Daoy (cell line): ENCODE measurements around the gene OGFOD3. TPM values are rescaled to one million over a fixed set of nuclear protein-coding genes. Genes with fewer than 3 reads are reported as not detected.
"Not testable (repeated sequence)": the region's sequence is repeated elsewhere in the genome, so short reads cannot be mapped to it uniquely, and the experiment has no call there.

Experiments
- DNase-seq: peaks from one replicate; pipeline ENCODE4 v3.0.0-alpha.2; 2015; ENCODE audit warnings: low read depth
- total RNA-seq: library from RNA; depleted of rRNA; stranded (reverse); fragments of >200 nt; shearing (Covaris generic); gene quantifications from 2 replicates; pipeline ENCODE4 v1.2.3, GENCODE V29; 2014

Gene OGFOD3
- total RNA-seq, 1 experiment from 2014 or later: 39.8 TPM

DNA sequence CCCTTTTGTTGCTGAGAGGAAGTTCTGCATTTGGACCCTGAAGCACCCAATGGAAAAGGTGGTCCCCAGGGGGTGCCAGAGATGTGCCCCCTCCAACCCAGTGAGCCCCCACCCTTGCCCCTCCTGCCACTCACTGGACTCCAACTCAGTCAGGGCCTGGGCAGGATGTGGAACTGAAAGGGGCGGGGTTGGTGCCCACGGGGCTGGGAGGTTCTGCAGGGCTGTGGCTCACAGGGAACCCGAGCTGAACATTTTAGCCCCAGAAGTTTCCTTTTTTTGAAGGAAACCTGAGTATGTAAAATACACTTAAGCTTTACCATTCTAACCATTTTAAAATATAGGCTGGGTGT is 15.8 kb upstream of the OGFOD3 start:
- DNase-seq: peak; percentile 3

DNA sequence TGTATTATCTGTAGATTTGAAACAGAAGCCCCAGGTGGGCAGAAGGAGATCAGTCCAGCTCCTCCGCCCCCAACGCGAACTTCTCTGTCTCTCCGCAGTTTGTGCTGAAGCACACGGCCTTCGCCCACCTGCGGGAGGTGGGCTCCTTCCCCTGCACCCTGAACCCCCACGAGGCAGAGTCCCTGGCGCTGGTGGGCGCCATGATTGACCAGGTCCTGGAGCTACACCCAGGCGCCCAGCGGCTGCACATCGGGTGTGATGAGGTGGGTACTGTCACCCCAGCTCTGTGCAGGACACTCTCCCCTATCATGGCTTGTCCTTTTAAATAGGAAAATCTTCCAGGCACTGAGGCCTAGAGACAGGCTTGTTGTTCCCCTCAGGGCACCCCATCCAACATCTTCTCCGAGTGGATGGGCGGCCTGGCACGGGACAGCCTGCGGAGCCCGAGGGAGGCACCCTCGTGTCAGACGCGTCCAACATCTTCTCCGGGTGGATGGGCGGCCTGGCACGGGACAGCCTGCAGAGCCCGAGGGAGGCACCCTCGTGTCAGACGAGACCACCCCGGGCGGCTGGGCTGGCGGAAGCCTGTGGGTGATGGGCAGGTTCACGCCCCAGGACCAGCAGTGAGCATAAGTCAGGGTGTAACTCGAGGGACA is 15.3 kb upstream of the OGFOD3 start:
- DNase-seq: peak; percentile 5

DNA sequence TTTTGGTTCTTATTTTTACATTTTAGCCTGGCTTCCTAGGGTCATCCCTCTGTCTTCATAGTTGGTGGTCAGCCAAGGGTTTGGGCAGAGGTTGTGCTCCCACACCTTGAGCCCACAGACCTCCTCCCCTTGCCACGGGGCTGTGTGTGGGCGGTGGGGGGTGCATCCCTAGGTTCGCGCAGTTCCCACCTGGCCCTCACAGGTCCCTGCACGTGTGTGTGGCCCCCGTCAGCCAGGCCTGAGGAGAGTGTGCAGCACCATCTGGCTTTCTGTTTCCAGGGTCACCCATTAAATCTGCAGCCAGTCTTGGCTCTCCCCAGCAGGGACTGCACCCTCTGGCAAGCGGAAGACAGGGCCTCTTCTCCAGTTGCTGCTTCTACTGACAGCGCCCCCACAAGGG is 13.6 kb upstream of the OGFOD3 start:
- no peak for DNase-seq

DNA sequence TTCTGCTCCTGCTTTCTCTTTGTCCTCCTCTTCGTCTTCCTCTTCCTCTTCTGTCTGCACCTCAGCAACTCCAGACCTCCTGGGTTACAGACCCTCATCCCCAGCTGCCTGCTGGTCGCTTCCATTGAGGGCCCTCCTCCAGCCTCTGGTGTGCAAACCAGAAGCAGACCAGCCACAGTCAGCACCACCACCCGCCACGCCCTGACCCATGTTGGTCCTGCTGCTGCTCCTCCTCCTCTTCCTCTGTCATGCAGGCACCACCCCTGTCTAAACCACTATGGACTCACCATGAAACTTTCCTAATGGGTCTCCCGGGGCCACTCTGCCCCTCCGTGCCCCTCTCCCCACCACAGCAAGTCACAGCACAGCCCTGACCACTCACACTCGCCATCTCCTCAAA is 11.4 kb upstream of the OGFOD3 start:
- DNase-seq: no peak

DNA sequence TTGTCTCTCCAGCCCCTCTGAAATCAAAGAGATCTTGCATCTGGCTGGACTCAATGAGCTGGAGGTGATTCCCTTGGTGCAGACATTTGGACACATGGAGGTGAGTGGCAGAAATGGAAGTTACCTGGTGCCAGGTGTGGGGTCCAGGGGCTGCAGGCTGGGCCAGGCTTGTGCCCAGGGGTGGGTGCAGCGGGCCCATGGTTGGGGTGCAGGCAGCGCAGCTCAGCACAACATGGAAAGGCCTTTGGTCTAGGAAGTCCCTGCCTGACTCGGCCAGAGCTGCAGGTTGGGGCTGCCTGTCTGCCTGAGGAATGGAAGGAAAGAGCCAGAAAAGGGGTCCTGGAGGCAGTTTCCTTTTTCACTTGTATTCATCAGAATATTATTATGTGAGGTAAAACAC is 10.2 kb upstream of the OGFOD3 start:
- DNase-seq: no peak

DNA sequence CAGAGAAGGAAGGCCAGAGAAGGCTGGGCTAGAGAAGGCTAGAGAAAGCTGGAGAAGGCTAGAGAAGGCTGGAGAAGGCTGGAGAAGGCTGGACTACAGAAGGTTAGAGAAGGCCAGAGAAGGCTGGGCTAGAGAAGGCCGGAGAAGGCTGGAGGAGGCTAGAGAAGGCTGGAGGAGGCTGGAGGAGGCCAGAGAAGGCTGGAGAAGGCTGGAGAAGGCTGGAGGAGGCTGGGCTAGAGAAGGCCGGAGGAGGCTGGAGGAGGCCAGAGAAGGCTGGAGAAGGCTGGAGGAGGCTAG is 6.4 kb upstream of the OGFOD3 start:
- DNase-seq: no peak

DNA sequence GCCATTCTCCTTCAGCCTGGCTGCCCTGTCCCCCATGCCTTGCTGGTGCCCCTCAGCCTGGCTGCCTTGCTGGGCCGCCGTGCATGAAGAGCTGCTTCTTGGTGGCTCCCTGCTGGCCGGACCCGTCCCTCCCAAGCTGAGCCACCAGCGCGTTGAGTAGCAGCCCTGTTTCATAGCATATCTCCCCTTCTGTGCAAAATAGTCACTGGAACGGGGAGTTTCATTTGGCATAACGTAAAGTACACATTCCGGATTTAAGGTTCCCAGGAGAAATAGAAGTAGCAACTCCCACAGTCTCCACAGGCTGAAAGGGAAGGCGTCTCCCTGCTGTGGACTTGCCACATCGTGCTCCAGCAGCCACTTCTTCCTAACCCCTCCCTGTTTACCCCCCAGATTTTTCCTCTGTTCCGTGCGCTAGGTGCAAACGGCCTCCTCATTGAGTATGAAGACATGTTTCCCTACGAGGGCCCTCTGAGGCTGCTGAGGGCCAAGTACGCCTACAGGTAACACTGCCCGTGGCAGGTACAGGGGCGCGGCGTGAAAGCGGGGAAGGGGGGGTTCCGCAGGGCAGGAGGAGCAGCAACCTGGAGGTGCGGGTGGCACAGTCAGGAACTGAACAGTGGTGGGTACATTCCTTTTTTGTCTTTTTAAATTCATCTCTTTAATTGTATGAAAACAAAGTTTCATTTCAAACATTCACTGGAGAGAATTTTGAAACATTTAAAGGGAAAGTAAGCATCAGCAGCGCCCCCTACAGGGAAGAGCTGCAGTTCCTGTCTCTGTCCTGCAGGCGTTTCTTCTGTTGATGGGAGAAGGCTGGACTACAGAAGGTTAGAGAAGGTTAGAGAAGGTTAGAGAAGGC is 5.8 kb upstream of the OGFOD3 start:
- peak; percentile 40 for DNase-seq

DNA sequence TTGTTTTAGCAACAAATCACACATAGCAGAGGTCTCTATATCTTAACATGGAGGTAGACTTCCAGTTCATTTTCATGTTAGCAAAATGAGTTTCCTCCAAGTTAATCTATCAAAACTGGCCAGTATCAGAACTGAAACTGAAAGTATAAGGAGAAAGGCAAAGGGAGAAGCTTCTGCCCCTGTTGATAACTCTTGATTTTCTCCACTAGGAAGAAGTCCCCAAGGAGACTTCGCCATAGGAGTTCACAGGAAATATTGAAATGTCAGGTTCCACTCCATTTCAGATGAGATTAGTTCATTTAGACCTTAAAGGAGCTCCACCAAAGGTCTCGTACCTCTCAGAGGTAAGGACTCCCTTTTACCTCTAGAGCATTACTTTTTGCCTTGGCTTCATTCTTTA is 1.2 kb upstream of the OGFOD3 start:
- peak; percentile 16 for DNase-seq

DNA sequence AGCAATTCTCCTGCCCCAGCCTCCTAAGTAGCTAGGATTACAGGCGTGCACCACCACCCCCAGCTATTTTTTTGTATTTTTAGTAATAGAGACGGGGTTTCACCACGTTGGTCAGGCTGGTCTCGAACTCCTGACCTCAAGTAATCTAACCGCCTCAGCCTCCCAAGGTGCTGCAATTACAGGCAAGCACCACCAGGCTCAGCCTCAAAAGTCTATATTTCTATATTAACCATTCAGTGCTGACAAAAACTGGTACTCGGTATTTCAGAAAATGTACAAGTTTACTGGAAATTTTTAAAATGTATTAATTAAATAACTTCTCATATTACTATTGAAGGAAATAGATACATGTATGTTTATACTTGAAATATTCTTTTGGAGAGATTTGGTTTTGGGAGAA is 1.6 kb downstream of the OGFOD3 start:
- DNase-seq: no peak

DNA sequence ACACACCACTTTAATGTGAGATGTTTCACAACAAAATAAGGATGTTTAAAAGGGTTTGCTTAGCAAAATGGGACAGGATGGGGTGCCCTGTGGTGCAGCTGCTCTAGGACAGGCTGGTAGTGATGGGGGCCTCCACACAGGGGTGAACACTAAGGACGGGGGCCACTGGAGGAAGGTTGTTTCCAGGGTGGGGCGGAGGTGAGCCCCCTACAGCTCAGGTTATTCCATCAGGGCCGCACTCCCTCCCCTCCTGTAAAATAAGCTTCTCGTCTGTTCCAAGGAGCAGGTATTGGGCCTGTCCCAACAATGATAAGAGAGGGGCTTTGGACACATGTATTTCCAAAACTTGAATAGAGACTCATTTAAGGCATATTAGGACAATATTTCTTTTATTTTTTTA is 2.1 kb downstream of the OGFOD3 start:
- DNase-seq: no peak

DNA sequence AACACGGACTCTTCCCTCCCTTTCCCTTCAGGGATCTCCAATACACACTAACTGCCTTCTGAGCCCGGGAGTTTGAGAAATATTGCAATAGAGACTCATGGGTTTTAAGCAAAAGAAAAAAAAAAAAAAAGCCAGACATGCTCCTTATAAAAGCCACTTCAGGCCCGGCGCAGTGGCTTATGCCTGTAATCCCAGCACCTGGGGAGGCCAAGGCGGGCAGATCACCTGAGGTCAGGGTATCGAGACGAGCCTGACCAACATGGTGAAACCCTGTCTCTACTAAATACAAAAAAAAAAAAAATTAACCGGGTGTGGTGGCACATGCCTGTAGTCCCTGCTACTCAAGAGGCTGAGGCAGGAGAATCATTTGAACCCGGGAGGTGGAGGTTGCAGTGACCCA is 2.6 kb downstream of the OGFOD3 start:
- DNase-seq: no peak

DNA sequence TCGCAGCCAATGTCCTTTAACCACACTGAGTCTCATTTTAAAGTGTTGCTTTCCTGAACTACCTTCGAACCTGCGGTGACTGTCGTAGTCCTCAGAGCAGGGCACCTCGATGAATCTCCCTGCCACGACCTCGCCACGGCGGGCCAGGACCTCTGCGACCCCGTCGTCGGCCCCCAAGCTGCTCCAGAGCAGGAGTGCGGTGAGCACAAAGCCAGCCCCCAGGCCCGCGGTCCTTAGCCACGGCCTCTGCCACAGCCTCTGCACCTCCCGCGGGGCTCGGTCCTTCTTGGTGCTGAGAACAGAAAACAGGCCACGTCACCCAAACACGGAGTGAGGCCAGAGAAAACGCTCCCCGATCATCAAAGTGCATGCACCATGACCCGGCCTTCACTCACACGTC is 3.0 kb downstream of the OGFOD3 start:
- DNase-seq: no peak

DNA sequence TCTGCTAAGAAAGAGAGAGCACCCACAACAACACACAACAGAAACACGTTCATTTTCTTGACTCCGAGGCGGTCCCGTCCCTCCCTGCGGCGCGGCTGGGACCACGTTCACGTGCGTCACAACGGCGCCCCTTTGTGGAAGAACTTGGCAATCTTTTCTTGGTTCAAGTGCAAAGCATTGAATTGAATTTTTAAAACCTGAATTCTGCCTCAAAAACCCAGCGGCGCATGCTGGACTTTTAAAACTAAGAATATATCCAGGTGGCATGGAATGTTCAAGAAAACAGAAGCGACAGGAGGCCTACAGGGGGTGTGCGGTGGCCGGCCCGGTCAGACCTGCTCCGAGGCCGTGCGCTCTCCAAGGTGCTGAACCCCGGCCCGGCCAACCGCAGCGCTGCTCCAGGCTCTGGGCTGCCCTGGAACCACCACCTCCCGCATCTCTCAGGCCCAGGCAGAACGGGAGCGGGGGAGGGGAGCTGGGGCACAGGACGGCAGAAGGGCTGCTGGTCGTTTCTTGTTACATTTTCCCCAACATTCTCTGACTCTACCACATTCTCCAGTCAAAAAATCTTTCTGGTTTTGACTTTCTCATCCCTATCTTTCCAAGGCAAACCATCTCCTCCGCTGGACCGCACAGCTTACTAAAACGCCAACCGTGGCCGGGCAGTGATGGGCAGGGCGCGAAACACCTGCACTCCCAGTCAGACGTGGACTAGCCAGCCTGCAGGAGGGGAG is 3.7 kb downstream of the OGFOD3 start:
- DNase-seq: peak; percentile 75

DNA sequence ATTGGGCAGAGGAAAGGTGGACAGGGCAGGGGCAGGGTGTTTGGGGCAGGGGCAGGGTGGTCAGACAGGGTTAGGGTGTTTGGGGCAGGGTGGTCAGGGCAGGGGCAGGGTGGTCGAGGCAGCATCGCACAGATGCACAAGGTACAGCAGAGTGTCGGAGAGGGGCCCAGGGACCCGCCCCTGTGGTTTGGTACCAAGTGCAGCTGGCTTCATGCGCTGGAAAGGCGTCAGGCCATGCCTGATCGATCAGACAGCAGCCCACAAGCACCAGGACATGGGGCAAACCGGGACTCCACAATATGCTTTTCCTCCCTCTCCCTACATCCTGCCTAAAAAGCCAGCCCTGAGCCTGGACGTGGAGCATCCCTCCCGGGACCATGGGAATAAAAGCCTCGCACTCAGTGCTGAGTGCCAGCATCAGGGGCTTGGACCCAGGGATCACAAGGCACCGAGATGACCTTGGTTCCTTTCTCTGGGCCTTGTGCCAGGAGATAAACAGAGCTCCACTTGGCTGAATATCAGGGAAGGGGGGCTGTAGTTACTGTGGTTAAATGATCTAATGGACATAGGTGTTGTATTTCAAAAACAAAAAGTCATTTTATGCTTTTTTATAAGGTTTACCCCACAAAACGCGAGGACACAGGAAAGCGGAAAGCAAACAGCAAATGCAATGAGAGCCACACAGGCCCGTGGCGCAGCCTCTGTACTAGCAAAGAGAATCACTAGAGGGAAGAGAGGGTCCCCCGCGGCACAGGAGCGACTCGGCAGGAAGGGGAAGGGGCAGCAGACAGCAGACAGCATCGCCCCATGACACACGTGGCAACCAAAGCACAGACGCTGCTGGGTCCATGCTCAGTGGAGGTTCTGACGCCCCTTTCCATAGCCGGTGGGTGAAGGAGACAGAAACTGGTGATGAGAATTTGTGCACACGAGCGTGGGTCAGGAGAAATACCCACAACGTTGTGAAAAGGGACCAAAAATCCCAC is 5.6 kb downstream of the OGFOD3 start:
- DNase-seq: no peak

DNA sequence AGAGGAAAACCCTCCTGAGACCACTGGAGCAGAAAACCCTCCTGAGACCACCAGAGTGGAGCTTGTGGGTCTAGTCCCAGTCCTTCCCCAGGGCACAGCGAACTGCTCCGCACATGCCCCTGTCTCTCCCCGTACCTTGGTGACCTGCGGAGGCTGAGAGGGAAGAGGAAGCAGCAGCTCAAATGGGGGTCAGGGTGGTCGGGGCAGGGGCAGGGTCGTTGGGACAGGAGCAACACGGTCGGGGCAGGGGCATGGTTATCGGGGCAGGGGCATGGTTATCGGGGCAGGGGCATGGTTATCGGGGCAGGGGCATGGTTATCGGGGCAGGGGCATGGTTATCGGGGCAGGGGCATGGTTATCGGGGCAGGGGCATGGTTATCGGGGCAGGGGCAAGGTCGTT is 6.3 kb downstream of the OGFOD3 start:
- DNase-seq: not testable (repeated sequence)

DNA sequence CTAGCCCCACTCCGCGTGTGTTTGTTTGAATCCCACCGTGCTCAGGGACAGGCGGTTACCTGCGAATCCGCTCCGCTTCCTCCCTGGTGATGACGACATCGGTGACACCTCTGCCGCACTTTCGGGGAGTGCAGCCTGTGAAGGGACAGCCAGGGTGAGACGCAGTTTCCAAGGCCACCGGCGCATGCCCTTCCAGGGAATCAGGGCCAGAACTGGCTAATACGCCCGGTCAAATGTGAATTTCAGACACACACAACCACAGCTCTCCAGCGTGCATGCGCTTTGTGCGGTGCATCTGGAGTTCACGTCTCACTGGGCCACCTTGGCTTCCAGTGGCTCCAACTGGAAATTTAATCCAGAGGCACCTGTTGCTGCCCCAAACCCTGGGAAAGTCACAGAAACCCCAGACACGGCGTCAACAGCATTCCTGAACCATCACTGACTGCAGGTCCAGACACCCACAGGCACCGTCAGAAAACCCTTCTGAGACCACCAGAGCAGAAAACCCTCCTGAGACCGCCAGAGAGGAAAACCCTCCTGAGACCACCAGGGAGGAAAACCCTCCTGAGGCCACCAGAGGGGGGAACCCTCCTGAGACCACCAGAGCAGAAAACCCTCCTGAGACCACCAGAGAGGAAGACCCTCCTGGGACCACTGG is 6.9 kb downstream of the OGFOD3 start:
- DNase-seq: no peak

DNA sequence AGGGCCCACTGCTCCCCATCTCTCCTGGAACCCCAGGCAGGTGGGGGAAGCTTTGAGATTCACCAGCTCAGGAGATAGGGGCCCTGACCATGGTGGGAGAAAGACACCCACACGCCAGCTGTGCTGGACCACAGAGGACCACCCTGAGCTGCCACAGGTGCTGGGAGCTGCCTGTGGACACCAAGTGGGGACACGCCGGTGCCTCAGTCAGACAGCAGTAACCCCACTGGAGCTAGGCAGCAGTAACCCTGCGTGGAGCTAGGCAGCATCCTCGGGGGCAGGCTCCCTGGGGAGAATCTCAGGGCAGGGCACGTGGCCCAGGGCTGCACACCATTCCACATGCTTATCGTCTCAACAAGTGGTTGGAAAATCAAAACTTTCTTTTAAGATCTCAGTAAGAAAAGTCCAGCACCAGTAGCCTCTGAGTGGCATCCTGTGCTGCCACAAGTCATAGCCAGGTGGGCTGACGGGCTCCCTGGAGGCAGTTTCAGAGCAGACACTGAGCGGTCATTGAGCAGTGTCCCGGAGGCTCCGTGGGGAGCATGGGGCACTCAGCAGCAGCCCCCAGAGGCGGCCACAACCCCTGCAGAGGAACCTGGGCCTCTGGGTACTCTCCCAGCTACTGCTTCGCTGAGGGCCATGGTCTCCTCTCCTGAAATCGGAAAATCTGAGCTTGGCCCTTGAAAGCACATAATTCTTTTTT is 8.2 kb downstream of the OGFOD3 start:
- no peak for DNase-seq

DNA sequence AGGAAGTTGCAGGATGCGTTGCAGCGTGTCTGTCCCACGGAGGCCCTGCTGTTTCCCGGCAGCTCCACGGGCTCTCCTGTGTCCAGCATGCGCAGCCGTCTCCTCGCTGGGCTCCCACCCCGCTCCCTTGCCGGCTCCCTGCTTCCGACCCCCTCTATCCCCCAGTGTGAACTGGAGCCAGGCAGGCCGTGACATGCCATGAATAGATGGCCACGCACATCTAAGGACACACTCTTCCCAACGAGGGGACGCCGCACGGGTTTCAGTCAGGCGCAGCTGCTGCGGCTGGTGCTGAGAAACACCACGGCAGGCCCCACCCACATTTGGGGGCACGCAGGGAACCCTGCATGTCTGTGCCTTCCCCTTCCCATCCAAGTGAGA is 9.5 kb downstream of the OGFOD3 start:
- DNase-seq: no peak

DNA sequence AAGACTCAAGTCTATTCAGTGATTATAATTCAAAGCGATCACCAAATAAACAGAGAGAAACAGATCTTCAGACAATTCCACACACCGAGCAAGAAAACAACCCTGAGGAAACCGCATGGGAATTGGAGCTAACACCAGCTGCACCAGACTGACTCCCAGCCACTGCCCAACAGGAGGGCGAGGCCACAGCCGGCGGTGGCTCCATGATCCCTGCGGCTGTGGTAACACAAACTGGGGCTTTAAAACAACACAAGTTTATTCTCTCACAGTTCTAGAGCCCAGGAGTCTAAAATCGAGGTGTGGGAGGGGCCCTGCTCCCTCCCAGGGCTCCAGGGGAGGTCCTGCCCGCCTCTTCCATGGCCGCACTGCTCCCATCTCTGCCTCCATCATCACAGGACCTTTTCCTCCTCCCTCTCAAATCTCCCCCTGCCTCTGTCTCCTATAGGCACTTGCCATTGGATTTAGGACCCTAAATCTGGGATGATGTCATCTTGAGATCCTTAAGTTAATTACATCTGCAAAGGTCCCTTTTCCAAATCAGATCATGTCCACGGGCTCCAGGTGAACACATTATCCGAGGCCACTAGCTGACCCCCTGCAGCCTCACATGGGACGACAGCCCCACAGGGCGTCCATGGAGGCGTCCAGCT is 10.0 kb downstream of the OGFOD3 start:
- DNase-seq: no peak

DNA sequence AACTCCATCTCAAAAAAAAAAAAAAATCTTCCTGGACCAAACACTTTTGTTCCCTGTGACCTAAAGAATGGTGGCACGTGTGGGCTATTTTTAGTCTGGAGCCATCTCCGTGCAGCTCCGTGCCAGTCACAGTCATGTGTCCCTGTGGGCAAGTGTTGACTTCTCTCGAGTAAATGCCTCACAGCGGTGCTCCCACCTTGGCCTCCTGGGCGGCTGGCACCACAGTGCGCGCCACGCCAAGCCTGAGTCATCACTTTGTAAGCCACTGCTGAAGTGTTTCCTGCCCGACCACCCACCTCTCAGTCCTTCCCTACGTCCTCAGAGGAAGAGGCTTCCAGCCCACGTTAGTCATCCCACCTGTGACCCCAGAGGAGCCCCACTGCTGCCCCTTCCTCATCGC is 11.1 kb downstream of the OGFOD3 start:
- DNase-seq: peak; percentile 89
